ENCODE data around the gene CTU2. TPM values are rescaled to one million over a fixed set of nuclear protein-coding genes. Genes with fewer than 3 reads are reported as not detected.

CTU2 gene
- total and polyA plus RNA-seq, 9 of the 15 experiments (the other 6 are each of a cell fraction or from before 2014, with no cell fraction given), result 1.3 to 105 (median 23.2) TPM

GRCh38 chr16:88733630-88734360, 27.5 kb downstream of the CTU2 start (continued):
- TF ChIP-seq ZNF253 (CRISPR knock-in tag; conservative IDR thresholded peaks at IDR 0.05), result no peak
- no peak for TF ChIP-seq ZC3H8 (IDR thresholded peaks at IDR 0.05)
- TF ChIP-seq SMAD4 (CRISPR knock-in tag; conservative IDR thresholded peaks at IDR 0.05), result no peak
- no peak for TF ChIP-seq ZNF76 (CRISPR knock-in tag; IDR thresholded peaks at IDR 0.05; ENCODE audit: borderline replicate concordance)
- no peak for TF ChIP-seq FOXK1 (CRISPR knock-in tag; IDR thresholded peaks at IDR 0.05; ENCODE audit: borderline replicate concordance)
- TF ChIP-seq ID3 (CRISPR knock-in tag; IDR thresholded peaks at IDR 0.05), result no peak
- no peak for TF ChIP-seq ID3 (tag; IDR thresholded peaks at IDR 0.05)
- TF ChIP-seq PML (IDR thresholded peaks at IDR 0.05; ENCODE audit: low read length), result no peak
- TF ChIP-seq GTF2F1 (IDR thresholded peaks at IDR 0.05; ENCODE audit: low read depth, low read length), result no peak
- TF ChIP-seq ZNF212 (CRISPR knock-in tag; IDR thresholded peaks at IDR 0.05), result no peak
- TF ChIP-seq CEBPB (tag; IDR thresholded peaks at IDR 0.05), result peak; percentile 52; the same call in 1 of the 2 replicates

GRCh38 chr16:88734361-88734728, 28.0 kb downstream of the CTU2 start:
- peaks cover 97% of the 10 kb centered on the region for H3K36me3 ChIP-seq (ENCODE audit: control insufficient read depth, insufficient read depth, low read length)
- no peak overlapping the region for H3K4me2 ChIP-seq (ENCODE audit: insufficient read depth, low read length)
- TSS peak; percentile 37 for BruUV-seq (replicated peaks)
- peaks cover 7% of the 10 kb centered on the region; the same call in 2 of the 3 replicates for H3K79me2 ChIP-seq (ENCODE audit: control insufficient read depth, insufficient read depth, low read length)
- no peak overlapping the region for H2AFZ ChIP-seq (ENCODE audit: low read depth, low read length)
- ATAC-seq (no peak), DNase-seq (ENCODE audit: extremely low read depth in 1 of 4, low spot score in 3 of 4) (no peak), FAIRE-seq (no peak)
- no peaks in the 10 kb centered on the region for H3K9me3 ChIP-seq (replicated peaks; ENCODE audit: control insufficient read depth, insufficient read depth, low read depth, low read length)
- POLR2A ChIA-PET, result interaction anchor here (0.9 to 1.5 kb wide), 2 partner anchors 39 to 77 kb away, joined by 3 read pairs; partner anchors contain the start of gene APRT
- 94% methylated on average over 19 of the region's 23 CpGs for WGBS (ENCODE audit: insufficient coverage, low coverage, missing lambda C conversion rate)
- CTCF ChIA-PET (ENCODE audit: low intra/inter-chr PET ratio), result no interaction called here
- in situ Hi-C loops (cut with MboI), result no loop called here
- H3K4me3 ChIP-seq, result no peak overlapping the region
- no peak overlapping the region for H3K27ac ChIP-seq (ENCODE audit: extremely low read depth, low read depth, low read length)
- no peak overlapping the region; a peak in 1 of 4 replicates for H3K9ac ChIP-seq (ENCODE audit: insufficient read depth in 1 of 2, low read depth in 2 of 2, low read length in 2 of 2)
- peaks cover 8% of the 10 kb centered on the region for H4K20me1 ChIP-seq (replicated peaks; ENCODE audit: control insufficient read depth, insufficient read depth, low read length)
- H3K4me1 ChIP-seq (replicated peaks in 1 of 2; ENCODE audit: control insufficient read depth in 2 of 2, insufficient read depth in 2 of 2, low read length in 2 of 2), result peaks cover 0 to 86% of the 10 kb centered on the region in 2 experiments; a peak in 3 of 5 replicates
- H3K9me1 ChIP-seq (ENCODE audit: control insufficient read depth, insufficient read depth, low read length), result no peaks in the 10 kb centered on the region
- no peaks in the 10 kb centered on the region for H3K27me3 ChIP-seq (ENCODE audit: control insufficient read depth in 2 of 2, insufficient read depth in 2 of 2, low read length in 2 of 2)
- intact Hi-C loops (cut with micrococcal nuclease), result no loop called here
- no peak for TF ChIP-seq BDP1 (IDR thresholded peaks at IDR 0.05; ENCODE audit: insufficient read depth, insufficient read length)
- no peak for TF ChIP-seq CTCF (IDR thresholded peaks at IDR 0.05 in 2 of 3, conservative IDR thresholded peaks at IDR 0.05 in 1 of 3; ENCODE audit: insufficient read depth in 2 of 3, low read depth in 1 of 3, low read length in 3 of 3)
- TF ChIP-seq NR2F6 (CRISPR knock-in tag; IDR thresholded peaks at IDR 0.05), result no peak
- TF ChIP-seq ZBTB33 (CRISPR knock-in tag; IDR thresholded peaks at IDR 0.05), result peak; percentile 58; the same call in 1 of the 2 replicates
- TF ChIP-seq C11orf30 (IDR thresholded peaks at IDR 0.05; ENCODE audit: low read depth), result no peak
- TF ChIP-seq ZNF274 (IDR thresholded peaks at IDR 0.05; ENCODE audit: borderline replicate concordance, low read depth, low read length), result no peak
- peak; percentile 6 for TF ChIP-seq RBM22 (IDR thresholded peaks at IDR 0.05; ENCODE audit: low read depth, low read length, poor library complexity, severe bottlenecking)
